NB4 (cell line): ENCODE data around the gene PAPSS1.

Experiments
- MYC ChIP-seq: IDR thresholded peaks from 2 replicates; pipeline ENCODE4 v1.6.1; 2011; ENCODE audit warnings: low read depth, low read length
- POLR2A ChIP-seq: IDR thresholded peaks from 2 replicates; pipeline ENCODE4 v1.6.1; 2011; ENCODE audit warnings: mild to moderate bottlenecking; ENCODE audit not compliant: insufficient read length; ENCODE audit errors: extremely low read depth
- TF ChIP-seq, protein P1 (sequence below): IDR thresholded peaks from one replicate; pipeline ENCODE4 v1.5.1; 2012; ENCODE audit warnings: low read depth, low read length

DNA sequence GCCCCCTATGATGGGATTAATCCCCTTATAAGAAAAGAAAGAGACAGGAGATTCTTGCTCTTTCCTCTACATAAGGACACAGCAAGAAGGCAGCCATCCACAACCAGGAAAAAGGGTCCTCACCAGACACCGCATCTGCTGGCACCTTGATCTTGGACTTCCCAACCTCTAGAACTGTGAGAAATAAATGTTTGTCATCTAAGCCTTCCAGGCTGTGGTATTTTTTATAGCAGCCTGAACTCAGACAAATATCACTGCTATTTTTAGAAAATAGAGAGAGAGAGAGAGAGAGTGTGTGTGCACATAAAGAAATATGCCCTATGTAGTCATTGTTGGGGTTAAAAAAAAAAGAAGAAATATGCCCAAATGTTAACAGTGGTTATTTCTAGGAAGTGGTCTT is 104.2 kb downstream of the PAPSS1 start:
- TF ChIP-seq, protein P1, sequence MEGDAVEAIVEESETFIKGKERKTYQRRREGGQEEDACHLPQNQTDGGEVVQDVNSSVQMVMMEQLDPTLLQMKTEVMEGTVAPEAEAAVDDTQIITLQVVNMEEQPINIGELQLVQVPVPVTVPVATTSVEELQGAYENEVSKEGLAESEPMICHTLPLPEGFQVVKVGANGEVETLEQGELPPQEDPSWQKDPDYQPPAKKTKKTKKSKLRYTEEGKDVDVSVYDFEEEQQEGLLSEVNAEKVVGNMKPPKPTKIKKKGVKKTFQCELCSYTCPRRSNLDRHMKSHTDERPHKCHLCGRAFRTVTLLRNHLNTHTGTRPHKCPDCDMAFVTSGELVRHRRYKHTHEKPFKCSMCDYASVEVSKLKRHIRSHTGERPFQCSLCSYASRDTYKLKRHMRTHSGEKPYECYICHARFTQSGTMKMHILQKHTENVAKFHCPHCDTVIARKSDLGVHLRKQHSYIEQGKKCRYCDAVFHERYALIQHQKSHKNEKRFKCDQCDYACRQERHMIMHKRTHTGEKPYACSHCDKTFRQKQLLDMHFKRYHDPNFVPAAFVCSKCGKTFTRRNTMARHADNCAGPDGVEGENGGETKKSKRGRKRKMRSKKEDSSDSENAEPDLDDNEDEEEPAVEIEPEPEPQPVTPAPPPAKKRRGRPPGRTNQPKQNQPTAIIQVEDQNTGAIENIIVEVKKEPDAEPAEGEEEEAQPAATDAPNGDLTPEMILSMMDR = no peak
- TF ChIP-seq MYC (no peak), POLR2A (no peak)
